H1 (cell line): ENCODE measurements around the gene ARMC9. TPM values are rescaled to one million over a fixed set of nuclear protein-coding genes. Genes with fewer than 3 reads are reported as not detected.

Source experiments
- CTCF ChIA-PET: fragments of 300-600 bp; sonication (Branson Sonifier 250); formaldehyde crosslinking; loops from one replicate; lab custom pipeline; 2021; ENCODE audit not compliant: partially characterized antibody; lab: Charles Lee
- POLR2A ChIA-PET: fragments of 300-600 bp; sonication (Branson Sonifier 250); formaldehyde crosslinking; loops from one replicate; lab custom pipeline; 2021; ENCODE audit warnings: inconsistent platforms; ENCODE audit not compliant: partially characterized antibody; lab: Charles Lee
- DNase-seq, 2 experiments: peaks; one replicate each; pipeline versions ENCODE4 v3.0.0 to v3.0.0-alpha.2; 2010 to 2022; ENCODE audit warnings: low spot score in 2 of 2, low read depth in 1 of 2, mixed read lengths in 1 of 2
- FAIRE-seq: peaks from 2 replicates; lab custom pipeline; 2011; peaks lifted over from hg19 to GRCh38; lab: Jason Lieb, UNC
- H2AFZ ChIP-seq: 2 replicates; pipeline ENCODE4 v1.8.1; 2012; ENCODE audit warnings: low read length, inconsistent platforms
- H2AK5ac ChIP-seq: 2 replicates; pipeline ENCODE4 v1.6.1; 2013; ENCODE audit warnings: low read depth, low read length
- H2BK120ac ChIP-seq: replicated peaks from 2 replicates; pipeline ENCODE3; 2013; ENCODE audit warnings: low read depth, low read length, inconsistent platforms
- H2BK12ac ChIP-seq: 2 replicates; pipeline ENCODE4 v1.6.1; 2013; ENCODE audit warnings: low read depth, low read length
- H2BK15ac ChIP-seq: 2 replicates; pipeline ENCODE4 v1.6.1; 2013; ENCODE audit warnings: low read length
- H2BK20ac ChIP-seq: 2 replicates; pipeline ENCODE4 v1.6.1; 2013; ENCODE audit warnings: low read length
- H2BK5ac ChIP-seq: 2 replicates; pipeline ENCODE4 v1.6.1; 2013; ENCODE audit warnings: low read depth, low read length
- H3K14ac ChIP-seq: 2 replicates; pipeline ENCODE4 v1.6.1; 2013; ENCODE audit warnings: inconsistent platforms; ENCODE audit not compliant: insufficient read length
- H3K18ac ChIP-seq: 2 replicates; pipeline ENCODE4 v1.6.1; 2013; ENCODE audit warnings: low read length; ENCODE audit errors: extremely low read depth
- H3K23ac ChIP-seq: 2 replicates; pipeline ENCODE4 v1.6.1; 2013; ENCODE audit warnings: inconsistent platforms; ENCODE audit not compliant: insufficient read length
- H3K23me2 ChIP-seq: 2 replicates; pipeline ENCODE4 v1.6.1; 2013; ENCODE audit warnings: low read depth, low read length
- H3K27ac ChIP-seq: 2 replicates; pipeline ENCODE4 v1.6.1; 2011; ENCODE audit warnings: low read depth, low read length, inconsistent platforms
- H3K27me3 ChIP-seq, 4 experiments: replicated peaks in 1 of 4; 1 replicate in 1 of 4; 2 replicates in 3 of 4; pipeline versions ENCODE4 v1.6.1 to v1.8.1; 2011 to 2013; ENCODE audit warnings: low read length in 3 of 4, mild to moderate bottlenecking in 3 of 4, inconsistent platforms in 2 of 4, mixed read lengths in 2 of 4, moderate library complexity in 1 of 4; ENCODE audit not compliant: control insufficient read depth in 3 of 4, insufficient read depth in 3 of 4; ENCODE audit errors: extremely low read depth in 1 of 4
- H3K36me3 ChIP-seq, 4 experiments: 2 replicates each; pipeline versions ENCODE4 v1.6.1 to v1.8.1; 2011 to 2013; ENCODE audit warnings: mild to moderate bottlenecking in 4 of 4, low read length in 3 of 4, moderate library complexity in 2 of 4, control low read depth in 1 of 4, inconsistent platforms in 1 of 4; ENCODE audit not compliant: insufficient read depth in 4 of 4, control insufficient read depth in 2 of 4
- H3K4ac ChIP-seq: replicated peaks from 2 replicates; pipeline ENCODE3; 2013; ENCODE audit warnings: low read length, low read depth, mixed read lengths, inconsistent platforms; ENCODE audit not compliant: insufficient read length
- H3K4me1 ChIP-seq, 4 experiments: replicated peaks in 1 of 4; 1 replicate in 1 of 4; 2 replicates in 3 of 4; pipeline versions ENCODE4 v1.6.1 to v1.8.1; 2011 to 2013; ENCODE audit warnings: low read length in 3 of 4, inconsistent platforms in 2 of 4, mixed read lengths in 1 of 4; ENCODE audit not compliant: insufficient read depth in 4 of 4, control insufficient read depth in 3 of 4
- H3K4me2 ChIP-seq, 2 experiments: 2 replicates each; pipeline versions ENCODE4 v1.6.1 to v1.8.1; 2011 to 2013; ENCODE audit warnings: low read depth in 2 of 2, low read length in 2 of 2, control low read depth in 1 of 2, inconsistent platforms in 1 of 2, mild to moderate bottlenecking in 1 of 2; ENCODE audit not compliant: insufficient read depth in 1 of 2
- H3K4me3 ChIP-seq, 4 experiments: fragments of 200-600, 300-600 bp in 1 of 4; sonication (generic), shearing (Covaris generic), sonication (Bioruptor Twin) in 1 of 4; 2 replicates each; pipeline versions ENCODE4 v1.5.1 to v1.8.1; 2011 to 2016; ENCODE audit warnings: low read length in 4 of 4, low read depth in 3 of 4, control low read depth in 2 of 4, inconsistent platforms in 2 of 4, mild to moderate bottlenecking in 2 of 4, mixed read lengths in 1 of 4, moderate library complexity in 1 of 4; ENCODE audit not compliant: insufficient read depth in 2 of 4; ENCODE audit errors: extremely low read depth in 1 of 4
- H3K56ac ChIP-seq: replicated peaks from 2 replicates; pipeline ENCODE3; 2013; ENCODE audit warnings: low read depth, mild to moderate bottlenecking, mixed read lengths, low read length, inconsistent platforms; ENCODE audit not compliant: insufficient read length
- H3K79me1 ChIP-seq: 2 replicates; pipeline ENCODE4 v1.6.1; 2013; ENCODE audit warnings: low read depth, low read length, control low read depth
- H3K79me2 ChIP-seq, 2 experiments: 2 replicates each; pipeline versions ENCODE4 v1.6.1 to v1.8.1; 2012 to 2013; ENCODE audit warnings: low read length in 2 of 2, mild to moderate bottlenecking in 2 of 2, inconsistent platforms in 1 of 2; ENCODE audit not compliant: insufficient read depth in 2 of 2, control insufficient read depth in 1 of 2
- H3K9ac ChIP-seq, 4 experiments: replicated peaks in 1 of 4; 1 replicate in 1 of 4; 2 replicates in 3 of 4; pipeline versions ENCODE4 v1.6.1 to v1.8.1; 2011 to 2013; ENCODE audit warnings: low read depth in 3 of 4, low read length in 3 of 4, control low read depth in 2 of 4, mild to moderate bottlenecking in 2 of 4, moderate library complexity in 2 of 4, inconsistent platforms in 1 of 4; ENCODE audit errors: extremely low read depth in 1 of 4
- H3K9me3 ChIP-seq, 2 experiments: 2 replicates each; pipeline versions ENCODE4 v1.6.1 to v1.8.1; 2012 to 2013; ENCODE audit warnings: mild to moderate bottlenecking in 2 of 2, moderate library complexity in 2 of 2, control low read depth in 1 of 2, inconsistent platforms in 1 of 2, low read depth in 1 of 2, low read length in 1 of 2, mixed read lengths in 1 of 2; ENCODE audit not compliant: insufficient read depth in 2 of 2
- H4K20me1 ChIP-seq, 2 experiments: replicated peaks in 1 of 2; 2 replicates each; pipeline versions ENCODE3 to v1.8.1; 2011 to 2013; ENCODE audit warnings: inconsistent platforms in 2 of 2, low read length in 2 of 2, mild to moderate bottlenecking in 1 of 2; ENCODE audit not compliant: insufficient read depth in 2 of 2, control insufficient read depth in 1 of 2
- H4K5ac ChIP-seq: 2 replicates; pipeline ENCODE4 v1.6.1; 2013; ENCODE audit warnings: low read length, low read depth, mixed read lengths, inconsistent platforms; ENCODE audit not compliant: insufficient read length
- H4K8ac ChIP-seq: 2 replicates; pipeline ENCODE4 v1.8.0; 2013; ENCODE audit warnings: mild to moderate bottlenecking, moderate library complexity, low read length, inconsistent platforms; ENCODE audit not compliant: insufficient read depth; ENCODE audit errors: extremely low read depth
- H4K91ac ChIP-seq: replicated peaks from 2 replicates; pipeline ENCODE3; 2013; ENCODE audit warnings: low read length, mixed read lengths, inconsistent platforms; ENCODE audit not compliant: insufficient read length
- BCL11A ChIP-seq, 2 experiments: IDR thresholded peaks; one replicate each; pipeline ENCODE4 v1.6.1; 2011; ENCODE audit warnings: low read depth in 2 of 2, low read length in 2 of 2, mild to moderate bottlenecking in 2 of 2
- BRCA1 ChIP-seq: IDR thresholded peaks from 2 replicates; pipeline ENCODE4 v1.6.1; 2012; ENCODE audit warnings: low read depth, low read length, improper control_type of control experiment
- CBX8 ChIP-seq: fragments of 300-800, 300-1000 bp; sonication (generic); IDR thresholded peaks from 2 replicates; pipeline ENCODE4 v1.7.1; 2016; ENCODE audit warnings: low read depth, low read length, borderline replicate concordance
- POLR2A ChIP-seq, 2 experiments: IDR thresholded peaks; 1 replicate in 1 of 2; 2 replicates in 1 of 2; pipeline ENCODE4 v1.6.1; 2011; ENCODE audit warnings: low read depth in 2 of 2, low read length in 2 of 2, mild to moderate bottlenecking in 2 of 2; ENCODE audit errors: control extremely low read depth in 1 of 2
- RFX5 ChIP-seq: IDR thresholded peaks from 2 replicates; pipeline ENCODE4 v1.6.1; 2011; ENCODE audit warnings: low read depth, low read length, improper control_type of control experiment, borderline replicate concordance
- WGBS, 2 experiments: shearing (Covaris generic) in 1 of 2; methylation state at CpG; one replicate each; pipeline versions ENCODE4 v1.1.6 to v1.1.7; 2013 to 2015; ENCODE audit warnings: low lambda C conversion rate in 2 of 2, mixed read lengths in 2 of 2, inconsistent platforms in 1 of 2, low coverage in 1 of 2, missing lambda C conversion rate in 1 of 2; ENCODE audit not compliant: insufficient replicate concordance in 2 of 2, insufficient coverage in 1 of 2, insufficient read length in 1 of 2; ENCODE audit errors: extremely low coverage in 1 of 2, missing lambda C conversion rate in 1 of 2; 5-methylcytosine and 5-hydroxymethylcytosine counted together
- polyA plus RNA-seq, 7 experiments: library from polyadenylated mRNA; depleted of rRNA in 3 of 7; stranded (reverse) in 5 of 7; unstranded in 2 of 7; fragments of >200 nt in 5 of 7; fragments of 200-250 nt in 2 of 7; gene quantifications; 1 replicate in 5 of 7; 2 replicates in 1 of 7; 4 replicates in 1 of 7; pipeline versions ENCODE4 v1.2.1 to v1.2.3, GENCODE V29; 2011 to 2013; ENCODE audit warnings: missing spikeins in 2 of 7, mixed read lengths in 2 of 7
- total RNA-seq: library from RNA; stranded (reverse); fragmentation: NEBNext Ultra II Directional; extraction: Animal tissue kit (Norgen Biotek cat#: 25700); gene quantifications from 2 replicates; pipeline ENCODE4 v1.2.1, GENCODE V29; 2021

The ARMC9 gene
- total and polyA plus RNA-seq, 2 of the 8 experiments (the other 6 are each of a cell fraction or from before 2014, with no cell fraction given): 23.2 to 36.1 TPM

DNA sequence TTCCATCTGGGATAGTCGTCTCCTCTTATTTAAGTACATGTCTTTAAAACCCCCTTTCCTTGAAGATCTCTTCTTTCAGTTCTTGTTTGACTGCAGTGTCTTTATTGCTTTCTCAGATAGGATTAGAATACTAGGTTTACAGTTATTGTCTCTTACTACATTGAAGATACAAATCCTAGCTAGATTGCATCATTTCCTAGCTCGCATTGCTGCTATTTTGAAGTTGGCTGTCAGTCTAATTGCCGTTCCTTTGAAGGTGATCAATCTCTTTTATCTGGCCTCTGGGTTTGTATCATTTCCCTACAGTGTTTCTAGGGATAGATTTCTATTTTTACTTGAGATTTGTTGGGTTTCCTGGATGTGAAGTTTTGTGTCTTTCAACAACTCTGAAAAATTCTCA, 20.9 kb downstream of the ARMC9 start:
- ChIA-PET CTCF (interaction anchor here (1.0 to 1.8 kb wide), 7 partner anchors 9 to 190 kb away, joined by 3 to 9 read pairs (median 3); no protein-coding TSS in a partner anchor), POLR2A (interaction anchor here (0.6 kb wide), 1 partner anchor 228 kb away, joined by 3 read pairs; no protein-coding TSS in a partner anchor)
- Histone ChIP-seq H3K27ac (no peak overlapping the region), H3K4me3 (no peak overlapping the region), H3K23me2 (no peaks in the 10 kb centered on the region), H3K4me1 (no peaks in the 10 kb centered on the region; a peak in 1 of 7 replicates), H3K56ac (no peak overlapping the region), H3K27me3 (no peaks in the 10 kb centered on the region), H2BK20ac (no peak overlapping the region), H3K9me3 (no peaks in the 10 kb centered on the region), H3K9ac (no peak overlapping the region), H3K23ac (no peak overlapping the region), H3K36me3 (peaks cover 0 to 39% (median 17%) of the 10 kb centered on the region in 4 experiments; a peak in 7 of 8 replicates), H3K4ac (no peak overlapping the region), H4K8ac (no peak overlapping the region), H3K4me2 (no peak overlapping the region), H3K79me1 (no peaks in the 10 kb centered on the region), H4K91ac (no peak overlapping the region), H4K5ac (no peak overlapping the region), H2BK15ac (no peak overlapping the region), H3K14ac (no peak overlapping the region), H3K79me2 (no peaks in the 10 kb centered on the region), H2BK12ac (no peak overlapping the region), H2BK120ac (no peak overlapping the region), H2AFZ (no peak overlapping the region), H2BK5ac (no peak overlapping the region), H2AK5ac (no peak overlapping the region), H3K18ac (no peak overlapping the region), H4K20me1 (no peaks in the 10 kb centered on the region)
- DNase-seq (no peak), FAIRE-seq (no peak)
- TF ChIP-seq RFX5 (no peak), BCL11A (IDR thresholded peaks at IDR 0.05; ENCODE audit: low read depth in 2 of 2, low read length in 2 of 2) (no peak), CBX8 (no peak), POLR2A (IDR thresholded peaks at IDR 0.05; ENCODE audit: control extremely low read depth in 1 of 2, low read depth in 2 of 2, low read length in 2 of 2) (no peak), BRCA1 (no peak)
- WGBS, 2 experiments: 92% methylated on average over 3 of the region's 3 CpGs; no CpG with 5 or more reads in 1 of the 2 experiments
